ENCODE results near the gene PPIC.

DNA sequence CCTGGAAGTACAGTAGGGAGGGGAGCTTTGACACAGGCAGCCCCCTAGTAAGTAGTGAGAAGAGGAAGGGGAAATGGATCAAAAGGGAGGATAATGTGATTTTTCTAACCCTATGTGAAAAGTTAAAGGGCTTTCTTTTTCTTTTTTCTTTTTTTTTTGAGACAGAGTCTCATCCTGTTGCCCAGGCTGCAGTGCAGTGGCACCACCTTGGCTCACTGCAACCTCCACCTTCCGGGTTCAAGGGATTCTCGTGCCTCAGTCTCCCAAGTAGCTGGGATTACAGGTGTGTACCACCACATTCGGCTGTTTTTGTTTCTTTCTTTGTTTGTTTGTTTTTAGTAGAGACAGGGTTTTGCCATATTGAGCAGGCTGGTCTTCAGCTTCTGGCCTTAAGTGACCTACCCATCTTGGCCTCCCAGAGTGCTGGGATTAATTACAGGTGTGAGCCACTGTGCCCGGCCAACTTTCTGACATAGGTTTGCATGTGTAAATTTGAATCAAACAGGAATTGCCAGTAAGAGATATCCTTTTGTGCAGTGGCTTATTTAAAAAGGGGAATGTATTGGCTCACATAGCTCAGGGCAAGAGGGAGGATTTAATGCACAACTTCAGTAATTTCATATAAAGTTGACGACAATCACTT, 39.1 kb upstream of the PPIC start:
- TF ChIP-seq, protein P1, sequence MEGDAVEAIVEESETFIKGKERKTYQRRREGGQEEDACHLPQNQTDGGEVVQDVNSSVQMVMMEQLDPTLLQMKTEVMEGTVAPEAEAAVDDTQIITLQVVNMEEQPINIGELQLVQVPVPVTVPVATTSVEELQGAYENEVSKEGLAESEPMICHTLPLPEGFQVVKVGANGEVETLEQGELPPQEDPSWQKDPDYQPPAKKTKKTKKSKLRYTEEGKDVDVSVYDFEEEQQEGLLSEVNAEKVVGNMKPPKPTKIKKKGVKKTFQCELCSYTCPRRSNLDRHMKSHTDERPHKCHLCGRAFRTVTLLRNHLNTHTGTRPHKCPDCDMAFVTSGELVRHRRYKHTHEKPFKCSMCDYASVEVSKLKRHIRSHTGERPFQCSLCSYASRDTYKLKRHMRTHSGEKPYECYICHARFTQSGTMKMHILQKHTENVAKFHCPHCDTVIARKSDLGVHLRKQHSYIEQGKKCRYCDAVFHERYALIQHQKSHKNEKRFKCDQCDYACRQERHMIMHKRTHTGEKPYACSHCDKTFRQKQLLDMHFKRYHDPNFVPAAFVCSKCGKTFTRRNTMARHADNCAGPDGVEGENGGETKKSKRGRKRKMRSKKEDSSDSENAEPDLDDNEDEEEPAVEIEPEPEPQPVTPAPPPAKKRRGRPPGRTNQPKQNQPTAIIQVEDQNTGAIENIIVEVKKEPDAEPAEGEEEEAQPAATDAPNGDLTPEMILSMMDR (IDR thresholded peaks at IDR 0.05; ENCODE audit: poor library complexity), result no peak
- TF ChIP-seq EZH2 (IDR thresholded peaks at IDR 0.05; ENCODE audit: borderline replicate concordance), result no peak
